Measurements from ENCODE around the gene FTCD.

DNA sequence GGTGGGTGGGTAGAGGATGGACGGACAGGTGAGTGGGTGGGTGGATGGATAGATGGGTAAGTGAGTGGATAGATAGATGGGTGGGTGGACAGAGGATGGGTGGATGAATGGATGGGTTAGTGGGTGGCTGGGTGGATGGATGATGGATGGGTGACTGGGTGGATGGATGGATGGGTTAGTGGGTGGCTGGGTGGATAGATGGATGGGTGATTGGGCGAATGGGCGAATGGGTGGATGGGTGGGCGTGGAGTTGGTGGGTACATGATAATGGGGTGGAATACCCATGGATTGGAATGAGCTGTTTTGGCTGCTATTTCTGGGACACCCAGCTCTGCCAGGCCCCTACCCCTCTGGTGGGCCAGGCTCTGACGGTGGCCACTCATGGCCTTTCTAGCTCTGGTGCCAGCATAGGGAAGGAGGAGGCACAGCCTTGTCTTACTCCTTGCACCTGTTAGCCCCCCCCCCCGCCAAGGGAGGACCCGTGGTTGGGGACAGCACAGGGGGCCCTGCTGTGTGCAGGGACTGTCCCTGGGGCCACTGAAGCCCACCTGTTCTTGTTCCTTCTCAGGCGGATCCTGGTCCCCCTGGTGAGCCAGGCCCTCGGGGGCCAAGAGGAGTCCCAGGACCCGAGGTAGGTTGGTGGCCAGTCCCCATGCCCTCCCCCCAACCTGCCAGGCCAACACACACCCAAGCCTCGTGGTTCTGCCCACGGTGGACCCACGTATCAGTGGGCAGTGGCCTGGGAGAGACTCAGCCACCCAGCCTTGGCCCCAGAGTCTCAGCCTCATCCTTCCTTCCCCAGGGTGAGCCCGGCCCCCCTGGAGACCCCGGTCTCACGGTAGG lies 31.1 kb downstream of the FTCD start:
- no peak for TF ChIP-seq POLR2AphosphoS5 (IDR thresholded peaks at IDR 0.05)
- no peak for TF ChIP-seq POLR2A (IDR thresholded peaks at IDR 0.05)
